GM12891 (cell line): ENCODE data around the gene TMEM240.

Experiments used
- POLR2A ChIP-seq: IDR thresholded peaks from 2 replicates; pipeline ENCODE4 v1.6.1; 2011; ENCODE audit warnings: low read depth, low read length, control low read depth
- POLR2AphosphoS5 ChIP-seq: IDR thresholded peaks from 2 replicates; pipeline ENCODE4 v1.6.1; 2011; ENCODE audit warnings: low read depth, low read length, control low read depth
- SPI1 ChIP-seq: IDR thresholded peaks from 2 replicates; pipeline ENCODE4 v1.6.1; 2011; ENCODE audit warnings: low read depth, low read length, control low read depth

DNA sequence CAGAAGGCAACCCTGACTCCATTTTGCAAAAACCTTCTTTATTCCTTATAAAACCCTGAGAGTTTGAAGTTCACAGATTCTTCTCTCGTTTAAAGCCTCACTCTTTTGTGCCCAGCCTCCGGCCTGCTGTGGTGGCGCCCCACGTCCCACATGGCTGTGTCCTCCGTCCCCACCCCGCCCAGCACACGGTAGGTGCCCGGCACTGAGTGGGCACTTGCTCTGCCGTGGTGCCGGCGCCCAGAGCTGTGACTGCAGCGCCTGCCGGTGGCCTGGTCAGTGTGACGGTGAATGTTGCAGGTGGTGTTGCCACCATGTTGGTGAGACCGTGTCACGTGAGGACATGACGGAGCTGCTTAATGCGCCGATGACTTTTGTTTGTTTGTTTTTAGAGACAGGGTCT lies 19.1 kb downstream of the TMEM240 start:
- TF ChIP-seq POLR2A: no peak
- no peak for TF ChIP-seq POLR2AphosphoS5
- no peak for TF ChIP-seq SPI1
